ENCODE results near the gene VGF.
"Not testable (repeated sequence)": the region's sequence is repeated elsewhere in the genome, so short reads cannot be mapped to it uniquely, and the experiment has no call there.

The VGF gene

DNA sequence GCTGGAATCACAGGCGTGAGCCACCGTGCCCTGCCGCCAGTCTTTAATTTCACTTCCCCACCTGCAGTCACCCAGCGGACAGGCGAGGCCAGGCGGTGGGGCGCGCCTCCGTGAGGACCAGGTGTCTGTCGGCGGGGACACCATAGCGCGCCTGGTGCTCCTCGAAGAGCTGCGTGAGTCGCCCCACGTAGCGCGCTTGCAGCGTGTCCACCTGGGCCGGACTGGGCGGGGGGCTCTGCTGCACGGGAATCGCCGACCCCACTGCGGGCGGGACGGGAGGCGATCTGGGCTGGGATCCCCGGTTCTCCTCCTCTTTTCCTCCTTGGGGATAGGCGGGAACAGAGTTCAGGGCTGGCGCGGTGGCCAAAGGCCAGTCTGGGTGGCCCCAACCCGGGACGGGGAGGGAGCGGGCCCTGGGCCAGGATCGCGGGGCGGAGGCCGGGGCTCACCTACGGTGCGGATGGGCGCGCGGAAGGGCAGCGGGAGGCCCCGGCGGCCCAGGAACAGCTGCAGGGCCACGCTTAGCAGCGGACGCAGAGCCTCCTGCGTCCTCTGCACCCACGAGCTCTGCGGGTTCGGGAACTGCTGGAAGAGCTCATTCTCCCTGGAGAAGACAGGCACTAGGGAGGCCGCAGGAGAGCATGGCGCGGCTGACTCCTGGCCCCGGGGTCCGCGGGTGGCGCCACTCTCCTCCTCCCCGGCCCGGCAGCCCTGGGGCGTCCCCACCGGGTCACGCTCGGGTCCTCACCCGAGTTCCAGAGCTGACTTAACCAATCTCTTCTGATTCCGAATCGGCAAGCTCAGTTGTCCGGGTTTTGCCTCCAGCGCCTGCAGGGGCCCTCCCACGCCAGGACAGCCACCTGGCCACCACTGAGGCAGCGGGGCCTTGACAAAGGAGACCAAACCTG, 36.6 kb upstream of the VGF start:
- peaks cover 8% of the 10 kb centered on the region for H3K36me3 ChIP-seq
- H3K9me3 ChIP-seq (ENCODE audit: severe bottlenecking), result no peaks in the 10 kb centered on the region
- no peak overlapping the region for H3K27ac ChIP-seq
- TF ChIP-seq, protein P1, sequence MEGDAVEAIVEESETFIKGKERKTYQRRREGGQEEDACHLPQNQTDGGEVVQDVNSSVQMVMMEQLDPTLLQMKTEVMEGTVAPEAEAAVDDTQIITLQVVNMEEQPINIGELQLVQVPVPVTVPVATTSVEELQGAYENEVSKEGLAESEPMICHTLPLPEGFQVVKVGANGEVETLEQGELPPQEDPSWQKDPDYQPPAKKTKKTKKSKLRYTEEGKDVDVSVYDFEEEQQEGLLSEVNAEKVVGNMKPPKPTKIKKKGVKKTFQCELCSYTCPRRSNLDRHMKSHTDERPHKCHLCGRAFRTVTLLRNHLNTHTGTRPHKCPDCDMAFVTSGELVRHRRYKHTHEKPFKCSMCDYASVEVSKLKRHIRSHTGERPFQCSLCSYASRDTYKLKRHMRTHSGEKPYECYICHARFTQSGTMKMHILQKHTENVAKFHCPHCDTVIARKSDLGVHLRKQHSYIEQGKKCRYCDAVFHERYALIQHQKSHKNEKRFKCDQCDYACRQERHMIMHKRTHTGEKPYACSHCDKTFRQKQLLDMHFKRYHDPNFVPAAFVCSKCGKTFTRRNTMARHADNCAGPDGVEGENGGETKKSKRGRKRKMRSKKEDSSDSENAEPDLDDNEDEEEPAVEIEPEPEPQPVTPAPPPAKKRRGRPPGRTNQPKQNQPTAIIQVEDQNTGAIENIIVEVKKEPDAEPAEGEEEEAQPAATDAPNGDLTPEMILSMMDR (IDR thresholded peaks at IDR 0.05; ENCODE audit: low read depth, low read length), result no peak
- peaks cover 10% of the 10 kb centered on the region for H3K27me3 ChIP-seq (ENCODE audit: insufficient read depth, low read depth, severe bottlenecking)
- no peak for DNase-seq
- H3K4me3 ChIP-seq (ENCODE audit: low read depth, low read length), result peak overlapping the region; percentile 31

DNA sequence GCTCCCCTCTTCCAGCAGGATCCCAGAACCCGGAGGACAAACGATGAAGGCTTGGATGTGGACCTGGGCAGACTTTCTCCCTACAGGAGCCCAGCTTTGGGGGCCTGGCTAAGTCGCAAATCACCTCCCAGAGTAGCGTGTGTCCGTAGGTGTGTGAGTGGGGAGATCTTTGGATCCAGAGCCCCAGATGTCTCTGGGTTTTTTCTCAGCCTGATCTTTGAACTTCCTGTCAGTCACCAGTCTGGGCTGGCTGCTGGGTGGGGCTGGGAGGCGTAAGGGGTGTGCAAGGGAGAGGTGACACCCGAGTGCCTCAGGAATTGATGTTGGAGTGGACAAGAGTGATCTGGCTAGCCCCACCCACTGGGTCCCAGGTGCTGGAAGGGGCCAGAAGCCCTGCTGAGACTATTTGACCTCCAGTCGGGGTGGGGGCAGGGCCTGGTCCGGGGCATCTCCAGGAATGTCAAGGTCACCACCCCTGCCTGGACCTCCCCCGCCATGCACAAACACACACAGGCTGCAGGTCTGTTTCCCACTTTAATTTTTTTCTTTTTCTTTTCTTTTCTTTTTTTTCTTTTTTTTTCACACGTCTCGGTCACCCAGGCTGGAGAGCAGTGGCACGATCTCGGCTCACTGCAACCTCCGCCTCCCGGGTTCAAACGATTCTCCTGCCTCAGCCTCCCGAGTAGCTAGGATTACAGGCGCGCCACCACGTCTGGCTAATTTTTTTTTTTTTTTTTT, 35.7 kb upstream of the VGF start, which contains the start of gene MOGAT3:
Gene MOGAT3 (minus strand): TSS at position 175 of the 738 bp plus-strand sequence. CDS start 182 bp downstream, outside the sequence.
- no peak within 1 kb of the TSS for H3K27ac ChIP-seq
- peaks cover 10% of the 10 kb centered on the region for H3K27me3 ChIP-seq (ENCODE audit: insufficient read depth, low read depth, severe bottlenecking)
- H3K36me3 ChIP-seq, result peaks cover 4% of the 10 kb centered on the region
- TF ChIP-seq, protein P1 (IDR thresholded peaks at IDR 0.05; ENCODE audit: low read depth, low read length), result no peak
- no peak for DNase-seq
- H3K4me3 ChIP-seq (ENCODE audit: low read depth, low read length), result peak within 1 kb of the TSS; percentile 31
- H3K9me3 ChIP-seq (ENCODE audit: severe bottlenecking), result no peaks in the 10 kb centered on the region

DNA sequence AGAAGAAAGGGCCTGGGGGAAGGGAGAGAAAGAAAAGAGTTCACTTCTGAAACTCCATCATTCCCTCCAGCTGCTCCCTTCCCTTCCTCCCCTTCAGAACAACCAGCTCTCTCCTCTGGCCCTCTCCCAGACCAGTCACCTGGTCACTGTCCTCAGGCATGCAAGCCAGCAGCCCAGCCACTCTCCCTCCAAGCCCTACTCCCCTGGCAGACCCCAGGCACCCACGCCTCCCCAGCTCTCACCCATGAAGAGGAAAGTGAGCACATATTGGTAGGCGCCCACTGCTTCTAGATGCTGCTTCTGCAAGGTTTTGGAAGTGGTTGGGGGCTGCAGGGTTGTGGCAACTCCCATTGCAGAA, 35.1 kb upstream of the VGF start:
- no peak overlapping the region for H3K27ac ChIP-seq
- no peak for DNase-seq
- TF ChIP-seq, protein P1 (IDR thresholded peaks at IDR 0.05; ENCODE audit: low read depth, low read length), result no peak

DNA sequence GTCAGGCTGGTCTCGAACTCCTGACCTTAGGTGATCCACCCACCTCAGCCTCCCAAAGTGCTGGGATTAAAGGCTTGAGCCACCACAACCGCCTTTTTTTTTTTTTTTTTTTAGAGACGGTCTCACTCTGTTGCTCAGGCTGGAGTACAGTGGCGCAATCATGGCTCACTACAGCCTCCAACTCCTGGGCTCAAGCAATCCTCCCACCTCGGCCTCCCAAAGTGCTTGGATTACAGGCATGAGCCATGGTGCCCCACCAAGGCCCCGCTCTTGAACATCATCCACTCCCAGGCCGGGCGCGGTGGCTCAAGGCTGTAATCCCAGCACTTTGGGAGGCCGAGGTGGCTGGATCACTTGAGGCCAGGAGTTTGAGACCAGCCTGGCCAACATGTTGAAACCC, 34.2 kb upstream of the VGF start:
- H3K4me3 ChIP-seq (ENCODE audit: low read depth, low read length); H3K36me3 ChIP-seq: not testable (repeated sequence)

More for the DNA sequence above, 35.1 kb upstream of the VGF start:
- Histone ChIP-seq H3K27me3 (ENCODE audit: insufficient read depth, low read depth, severe bottlenecking) (peaks cover 10% of the 10 kb centered on the region), H3K36me3 (no peaks in the 10 kb centered on the region), H3K4me3 (ENCODE audit: low read depth, low read length) (no peak overlapping the region), H3K9me3 (ENCODE audit: severe bottlenecking) (no peaks in the 10 kb centered on the region)

DNA sequence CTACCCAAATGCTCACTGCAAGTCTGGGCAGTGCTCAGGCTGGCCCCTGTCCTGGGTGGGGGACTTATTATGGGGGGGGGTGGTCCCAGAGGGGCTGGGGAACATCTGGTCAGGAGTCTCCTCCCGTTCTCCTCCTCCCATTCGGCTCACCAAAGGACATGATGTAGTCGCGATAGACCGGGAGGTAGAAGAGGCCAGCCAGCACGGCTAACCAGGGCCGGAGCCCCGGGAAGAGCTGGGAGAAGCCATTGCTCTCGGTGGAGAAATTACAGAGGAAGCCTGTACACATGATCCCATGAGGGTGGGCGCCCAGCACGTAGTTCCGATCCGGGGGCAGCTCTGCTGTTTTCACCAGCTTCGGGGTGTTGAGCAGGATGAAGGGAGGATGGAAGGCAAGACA, 33.1 kb upstream of the VGF start:
- no peak for DNase-seq

More for the DNA sequence above, 34.2 kb upstream of the VGF start:
- H3K27ac ChIP-seq; H3K9me3 ChIP-seq (ENCODE audit: severe bottlenecking); H3K27me3 ChIP-seq (ENCODE audit: insufficient read depth, low read depth, severe bottlenecking); DNase-seq: not testable (repeated sequence)

More for the DNA sequence above, 33.1 kb upstream of the VGF start:
- no peak overlapping the region for H3K27ac ChIP-seq
- TF ChIP-seq, protein P1 (IDR thresholded peaks at IDR 0.05; ENCODE audit: low read depth, low read length), result no peak
- H3K9me3 ChIP-seq (ENCODE audit: severe bottlenecking), result no peaks in the 10 kb centered on the region
- peaks cover 11% of the 10 kb centered on the region for H3K27me3 ChIP-seq (ENCODE audit: insufficient read depth, low read depth, severe bottlenecking)
- no peaks in the 10 kb centered on the region for H3K36me3 ChIP-seq
- H3K4me3 ChIP-seq (ENCODE audit: low read depth, low read length), result no peak overlapping the region

Measured in WERI-Rb-1 (cell line).